H9 (cell line): Measurements from ENCODE around the gene ASAP3. TPM values are rescaled to one million over a fixed set of nuclear protein-coding genes. Genes with fewer than 3 reads are reported as not detected.

Experiments used
- DNase-seq: peaks from one replicate; pipeline ENCODE4 v3.0.0-alpha.2; 2017
- H2AFZ ChIP-seq: one replicate; pipeline ENCODE4 v1.6.1; 2013; ENCODE audit warnings: mild to moderate bottlenecking, low read length, control low read depth, moderate library complexity
- H2AK5ac ChIP-seq: 2 replicates; pipeline ENCODE4 v1.6.1; 2013; ENCODE audit warnings: low read length, control low read depth, mixed read lengths; ENCODE audit not compliant: insufficient read length
- H2BK120ac ChIP-seq: one replicate; pipeline ENCODE4 v1.6.1; 2013; ENCODE audit warnings: low read depth, mild to moderate bottlenecking, low read length, control low read depth, inconsistent platforms; ENCODE audit not compliant: poor library complexity, severe bottlenecking
- H2BK12ac ChIP-seq: 2 replicates; pipeline ENCODE4 v1.6.1; 2013; ENCODE audit warnings: low read length, control low read depth, mixed read lengths, low read depth; ENCODE audit not compliant: insufficient read length
- H2BK15ac ChIP-seq: 2 replicates; pipeline ENCODE4 v1.6.1; 2013; ENCODE audit warnings: low read depth, low read length, control low read depth
- H2BK20ac ChIP-seq: one replicate; pipeline ENCODE4 v1.6.1; 2013; ENCODE audit warnings: low read depth, mild to moderate bottlenecking, low read length, control low read depth, inconsistent platforms; ENCODE audit not compliant: poor library complexity, severe bottlenecking
- H2BK5ac ChIP-seq: 2 replicates; pipeline ENCODE4 v1.6.1; 2013; ENCODE audit warnings: low read length, control low read depth, mixed read lengths; ENCODE audit not compliant: insufficient read length
- H3K14ac ChIP-seq: 2 replicates; pipeline ENCODE4 v1.6.1; 2013; ENCODE audit warnings: low read length, control low read depth; ENCODE audit not compliant: insufficient read depth
- H3K18ac ChIP-seq: 2 replicates; pipeline ENCODE4 v1.6.1; 2013; ENCODE audit warnings: low read depth, mild to moderate bottlenecking, mixed read lengths, low read length, control low read depth; ENCODE audit not compliant: insufficient read length
- H3K23ac ChIP-seq: 2 replicates; pipeline ENCODE4 v1.6.1; 2013; ENCODE audit warnings: low read length, control low read depth, mixed read lengths, low read depth; ENCODE audit not compliant: insufficient read length
- H3K23me2 ChIP-seq: 2 replicates; pipeline ENCODE4 v1.6.1; 2013; ENCODE audit warnings: low read depth, mild to moderate bottlenecking, mixed read lengths, low read length, control low read depth; ENCODE audit not compliant: insufficient read length, poor library complexity, severe bottlenecking
- H3K27ac ChIP-seq: 2 replicates; pipeline ENCODE4 v1.5.1; 2013; ENCODE audit warnings: low read length, control low read depth, mixed read lengths, low read depth; ENCODE audit not compliant: insufficient read length
- H3K27me3 ChIP-seq: 2 replicates; pipeline ENCODE4 v1.6.1; 2013; ENCODE audit warnings: low read length, control low read depth, inconsistent platforms; ENCODE audit not compliant: insufficient read depth
- H3K4ac ChIP-seq: 2 replicates; pipeline ENCODE4 v1.6.1; 2013; ENCODE audit warnings: low read depth, mild to moderate bottlenecking, control low read depth, inconsistent platforms, low read length, moderate library complexity
- H3K4me1 ChIP-seq: 2 replicates; pipeline ENCODE4 v1.6.1; 2013; ENCODE audit warnings: low read length, control low read depth, inconsistent platforms; ENCODE audit not compliant: insufficient read depth
- H3K4me2 ChIP-seq: 2 replicates; pipeline ENCODE4 v1.6.1; 2013; ENCODE audit warnings: low read length, control low read depth, mixed read lengths; ENCODE audit not compliant: insufficient read length, insufficient read depth
- H3K56ac ChIP-seq: 2 replicates; pipeline ENCODE4 v1.6.1; 2013; ENCODE audit warnings: low read depth, mild to moderate bottlenecking, mixed read lengths, low read length, control low read depth; ENCODE audit not compliant: insufficient read length
- H3K79me1 ChIP-seq: 2 replicates; pipeline ENCODE4 v1.6.1; 2013; ENCODE audit warnings: low read depth, mild to moderate bottlenecking, moderate library complexity, low read length, control low read depth, inconsistent platforms; ENCODE audit not compliant: insufficient read depth, poor library complexity, severe bottlenecking
- H3K79me2 ChIP-seq: 2 replicates; pipeline ENCODE4 v1.6.1; 2013; ENCODE audit warnings: low read length, control low read depth, inconsistent platforms; ENCODE audit not compliant: insufficient read depth
- H3K9ac ChIP-seq: 2 replicates; pipeline ENCODE4 v1.6.1; 2013; ENCODE audit warnings: low read length, control low read depth, mixed read lengths; ENCODE audit not compliant: insufficient read length; ENCODE audit errors: extremely low read depth
- H3K9me3 ChIP-seq: one replicate; pipeline ENCODE4 v1.6.1; 2013; ENCODE audit warnings: low read depth, low read length, inconsistent platforms; ENCODE audit not compliant: control insufficient read depth
- H3T11ph ChIP-seq: one replicate; pipeline ENCODE4 v1.6.1; 2013; ENCODE audit warnings: mild to moderate bottlenecking, low read length, control low read depth, inconsistent platforms
- H4K20me1 ChIP-seq: one replicate; pipeline ENCODE4 v1.6.1; 2013; ENCODE audit not compliant: control insufficient read depth, insufficient read length, insufficient read depth
- H4K5ac ChIP-seq: 2 replicates; pipeline ENCODE4 v1.6.1; 2013; ENCODE audit warnings: low read depth, mild to moderate bottlenecking, mixed read lengths, low read length, control low read depth; ENCODE audit not compliant: insufficient read length
- H4K8ac ChIP-seq: replicated peaks from 2 replicates; pipeline ENCODE4 v1.6.1; 2013; ENCODE audit warnings: low read length, control low read depth, mixed read lengths, low read depth; ENCODE audit not compliant: insufficient read length
- H4K91ac ChIP-seq: 2 replicates; pipeline ENCODE4 v1.6.1; 2013; ENCODE audit warnings: low read depth, mild to moderate bottlenecking, moderate library complexity, mixed read lengths, low read length, control low read depth; ENCODE audit not compliant: insufficient read length
- H3K27ac Mint-ChIP-seq, 3 experiments: 2 replicates in 2 of 3; 3 replicates in 1 of 3; pipeline ENCODE4 v1.8.0; 2020 to 2021; ENCODE audit warnings: mixed read lengths in 3 of 3, mild to moderate bottlenecking in 1 of 3, moderate library complexity in 1 of 3
- H3K27me3 Mint-ChIP-seq: 2 replicates; pipeline ENCODE4 v1.8.0; 2021; ENCODE audit warnings: low read depth, mild to moderate bottlenecking, moderate library complexity, mixed read lengths
- H3K36me3 Mint-ChIP-seq, 3 experiments: 2 replicates in 2 of 3; 3 replicates in 1 of 3; pipeline ENCODE4 v1.8.0; 2020 to 2021; ENCODE audit warnings: low read depth in 3 of 3, mixed read lengths in 3 of 3; ENCODE audit not compliant: insufficient read depth in 1 of 3
- H3K4me1 Mint-ChIP-seq, 2 experiments: 2 replicates each; pipeline ENCODE4 v1.8.0; 2020; ENCODE audit warnings: mixed read lengths in 2 of 2
- H3K4me3 Mint-ChIP-seq, 2 experiments: 2 replicates in 1 of 2; 3 replicates in 1 of 2; pipeline ENCODE4 v1.8.0; 2020 to 2021; ENCODE audit warnings: mild to moderate bottlenecking in 2 of 2, mixed read lengths in 2 of 2, moderate library complexity in 1 of 2
- H3K9me3 Mint-ChIP-seq, 2 experiments: 2 replicates in 1 of 2; 3 replicates in 1 of 2; pipeline ENCODE4 v1.8.0; 2020; ENCODE audit warnings: mild to moderate bottlenecking in 2 of 2, mixed read lengths in 2 of 2, moderate library complexity in 1 of 2
- CTCF ChIP-seq: fragments of 200-600 bp; sonication (generic); conservative IDR thresholded peaks from 3 replicates; pipeline ENCODE4 v1.8.0; 2021; ENCODE audit warnings: antibody characterized with exemption, mild to moderate bottlenecking
- WGBS: extraction: QIAGEN DNeasy Blood & Tissue Kit; methylation state at CpG from one replicate; pipeline ENCODE4 v1.1.7; 2013; ENCODE audit warnings: missing lambda C conversion rate, low lambda C conversion rate, mixed read lengths; ENCODE audit not compliant: insufficient read length; ENCODE audit errors: extremely low coverage; 5-methylcytosine and 5-hydroxymethylcytosine counted together
- total RNA-seq: library from RNA; stranded (reverse); gene quantifications from 2 replicates; pipeline ENCODE4 v1.2.1, GENCODE V29; 2021

Gene ASAP3
- total RNA-seq, 1 experiment from 2014 or later: 26.7 TPM

DNA sequence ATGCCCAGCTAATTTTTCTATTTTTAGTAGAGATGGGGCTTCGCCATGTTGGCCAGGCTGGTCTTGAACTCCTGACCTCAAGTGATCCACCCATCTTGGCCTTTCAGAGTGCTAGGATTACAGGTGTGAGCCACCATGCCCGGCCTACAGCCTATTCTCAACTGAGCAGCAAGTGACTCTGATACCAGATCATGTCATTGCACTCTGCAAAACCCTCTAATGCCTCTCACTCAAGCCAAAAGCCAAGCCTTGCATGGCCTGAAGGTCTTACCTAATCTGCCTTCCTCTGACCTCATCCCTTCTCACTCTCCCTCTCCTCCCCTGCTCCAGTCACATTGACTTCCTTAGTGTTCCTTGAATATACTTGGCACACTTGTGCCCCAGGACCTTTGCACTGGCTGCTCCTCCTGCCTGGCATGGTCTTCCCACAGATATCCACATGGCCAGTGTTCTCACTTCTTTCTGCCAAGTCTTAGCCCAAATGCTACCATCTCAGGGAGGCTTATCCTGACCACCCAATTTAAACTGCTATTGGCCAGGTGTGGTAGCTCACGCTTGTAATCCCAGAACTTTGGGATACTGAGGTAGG is 8.2 kb upstream of the ASAP3 start:
- Histone ChIP-seq H3K4ac (no peak overlapping the region), H3T11ph (no peak overlapping the region), H3K23ac (no peak overlapping the region), H3K56ac (no peak overlapping the region), H2BK15ac (no peak overlapping the region), H3K27ac (no peak overlapping the region), H3K4me2 (no peak overlapping the region), H2BK20ac (no peak overlapping the region), H2AK5ac (no peak overlapping the region), H3K79me1 (no peaks in the 10 kb centered on the region), H4K5ac (no peak overlapping the region), H2AFZ (no peak overlapping the region), H2BK120ac (no peak overlapping the region), H4K91ac (no peak overlapping the region), H2BK12ac (no peak overlapping the region), H3K18ac (no peak overlapping the region), H4K20me1 (no peaks in the 10 kb centered on the region), H2BK5ac (no peak overlapping the region), H3K27me3 (no peaks in the 10 kb centered on the region), H4K8ac (no peak overlapping the region), H3K79me2 (no peaks in the 10 kb centered on the region), H3K9me3 (no peaks in the 10 kb centered on the region), H3K23me2 (no peaks in the 10 kb centered on the region), H3K4me1 (no peaks in the 10 kb centered on the region), H3K14ac (no peak overlapping the region; the same call in 1 of the 2 replicates), H3K9ac (no peak overlapping the region)
- Mint-ChIP-seq H3K27me3 (peaks cover 51% of the 10 kb centered on the region), H3K4me3 (no peak overlapping the region), H3K4me1 (0 out of 4 replicates have a peak, but pooled peaks cover 0 to 2% of the 10 kb centered on the region in 2 experiments), H3K27ac (no peak overlapping the region), H3K36me3 (no peaks in the 10 kb centered on the region), H3K9me3 (no peaks in the 10 kb centered on the region; a peak in 1 of 5 replicates)
- no peak for DNase-seq
- no CpG with 5 or more reads among the region's 3 CpGs for WGBS
- no peak for TF ChIP-seq CTCF
